Thyroid gland (tissue), 4 donors: ENCODE results near the gene RELL2.

Experiments
- POLR2A ChIP-seq, 2 donors: fragments of 450-650 bp; IDR thresholded peaks; one replicate each; pipeline ENCODE4 v1.6.1; 2017; ENCODE audit warnings: antibody characterized with exemption in 2 of 2, mild to moderate bottlenecking in 2 of 2, moderate library complexity in 1 of 2
- TF ChIP-seq, protein P1 (sequence below), 6 experiments: fragments of 200-600 bp in 3 of 6; fragments of 450-650 bp in 3 of 6; sonication (generic) in 3 of 6; IDR thresholded peaks; one replicate each; pipeline ENCODE4 v1.5.1; 2016 to 2019; ENCODE audit warnings: antibody characterized with exemption in 6 of 6, mild to moderate bottlenecking in 2 of 6, inconsistent platforms in 1 of 6, moderate library complexity in 1 of 6

DNA sequence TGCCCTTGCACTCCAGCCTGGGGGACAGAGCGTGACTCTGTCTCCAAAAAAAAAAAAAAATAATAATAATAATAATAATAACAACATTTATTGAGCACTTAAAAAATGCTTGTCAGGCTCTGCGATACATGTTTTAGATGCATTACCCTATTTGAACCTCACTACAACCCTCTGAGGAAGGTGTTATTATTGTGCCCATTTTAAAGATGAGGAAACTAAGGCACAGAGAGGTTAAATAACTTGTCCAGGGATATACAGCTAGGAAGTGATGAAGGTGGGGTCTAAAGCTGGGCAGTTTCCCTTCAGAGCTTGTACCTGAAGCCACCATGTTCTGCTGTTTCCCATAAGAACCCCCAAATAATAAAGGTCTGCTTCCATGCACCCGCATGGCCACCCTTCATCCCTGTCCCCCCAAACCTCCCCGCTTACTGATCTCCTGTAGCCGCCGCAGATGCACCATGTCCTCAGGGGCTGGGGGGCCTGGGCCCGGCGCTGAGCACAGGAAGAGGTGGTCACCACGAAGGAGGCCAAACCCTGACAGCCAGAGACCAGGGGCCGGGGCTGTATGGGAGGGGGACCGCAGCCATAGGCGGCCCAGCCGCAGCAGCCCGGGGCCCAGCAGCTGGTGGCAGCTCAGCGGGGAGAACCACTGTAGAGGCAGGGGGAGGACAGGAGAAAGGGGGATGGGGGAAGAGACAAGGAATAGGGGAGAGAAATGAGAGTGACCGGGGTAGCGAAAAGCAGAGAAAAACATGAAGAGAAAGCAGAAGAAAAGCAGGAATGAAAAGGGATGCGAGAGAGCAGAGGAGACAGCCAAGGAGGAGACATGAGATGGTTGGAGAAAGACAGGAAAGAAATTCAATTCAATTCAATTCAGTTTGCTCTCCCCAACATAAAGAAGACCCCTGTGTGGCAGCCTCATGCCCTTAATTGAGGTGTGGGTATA lies 29.5 kb downstream of the RELL2 start:
- TF ChIP-seq, protein P1, sequence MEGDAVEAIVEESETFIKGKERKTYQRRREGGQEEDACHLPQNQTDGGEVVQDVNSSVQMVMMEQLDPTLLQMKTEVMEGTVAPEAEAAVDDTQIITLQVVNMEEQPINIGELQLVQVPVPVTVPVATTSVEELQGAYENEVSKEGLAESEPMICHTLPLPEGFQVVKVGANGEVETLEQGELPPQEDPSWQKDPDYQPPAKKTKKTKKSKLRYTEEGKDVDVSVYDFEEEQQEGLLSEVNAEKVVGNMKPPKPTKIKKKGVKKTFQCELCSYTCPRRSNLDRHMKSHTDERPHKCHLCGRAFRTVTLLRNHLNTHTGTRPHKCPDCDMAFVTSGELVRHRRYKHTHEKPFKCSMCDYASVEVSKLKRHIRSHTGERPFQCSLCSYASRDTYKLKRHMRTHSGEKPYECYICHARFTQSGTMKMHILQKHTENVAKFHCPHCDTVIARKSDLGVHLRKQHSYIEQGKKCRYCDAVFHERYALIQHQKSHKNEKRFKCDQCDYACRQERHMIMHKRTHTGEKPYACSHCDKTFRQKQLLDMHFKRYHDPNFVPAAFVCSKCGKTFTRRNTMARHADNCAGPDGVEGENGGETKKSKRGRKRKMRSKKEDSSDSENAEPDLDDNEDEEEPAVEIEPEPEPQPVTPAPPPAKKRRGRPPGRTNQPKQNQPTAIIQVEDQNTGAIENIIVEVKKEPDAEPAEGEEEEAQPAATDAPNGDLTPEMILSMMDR (IDR thresholded peaks at IDR 0.05) = no peak
- no peak for TF ChIP-seq POLR2A (IDR thresholded peaks at IDR 0.05)
